CD4-positive, alpha-beta T cell treated with Interleukin-4 for 1 hour (primary cell): ENCODE data around the gene DAAM1.

Experiments
- DNase-seq, 2 donors: peaks; one replicate each; pipeline ENCODE4 v3.0.0-alpha.2; 2020 to 2022

Gene DAAM1

DNA sequence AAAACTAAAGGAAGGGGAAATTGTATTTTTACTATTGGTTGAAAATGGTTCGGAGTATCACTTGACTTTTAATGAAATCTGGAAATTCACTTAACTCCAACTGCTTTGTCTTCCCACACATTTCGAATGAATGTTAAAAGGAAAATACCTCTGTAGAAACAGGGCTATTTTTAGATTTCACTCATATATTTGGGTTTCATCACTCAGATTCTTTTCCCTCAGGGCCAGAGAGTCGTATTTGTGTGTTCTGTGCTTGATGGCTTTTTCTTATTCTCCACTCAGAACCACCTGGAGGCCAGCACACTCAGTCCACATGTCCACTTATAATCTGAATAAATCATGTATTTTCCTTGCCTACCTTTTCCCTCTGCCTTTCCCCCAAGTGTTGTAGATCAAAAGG, 40.0 kb downstream of the DAAM1 start:
- DNase-seq, result no peak

DNA sequence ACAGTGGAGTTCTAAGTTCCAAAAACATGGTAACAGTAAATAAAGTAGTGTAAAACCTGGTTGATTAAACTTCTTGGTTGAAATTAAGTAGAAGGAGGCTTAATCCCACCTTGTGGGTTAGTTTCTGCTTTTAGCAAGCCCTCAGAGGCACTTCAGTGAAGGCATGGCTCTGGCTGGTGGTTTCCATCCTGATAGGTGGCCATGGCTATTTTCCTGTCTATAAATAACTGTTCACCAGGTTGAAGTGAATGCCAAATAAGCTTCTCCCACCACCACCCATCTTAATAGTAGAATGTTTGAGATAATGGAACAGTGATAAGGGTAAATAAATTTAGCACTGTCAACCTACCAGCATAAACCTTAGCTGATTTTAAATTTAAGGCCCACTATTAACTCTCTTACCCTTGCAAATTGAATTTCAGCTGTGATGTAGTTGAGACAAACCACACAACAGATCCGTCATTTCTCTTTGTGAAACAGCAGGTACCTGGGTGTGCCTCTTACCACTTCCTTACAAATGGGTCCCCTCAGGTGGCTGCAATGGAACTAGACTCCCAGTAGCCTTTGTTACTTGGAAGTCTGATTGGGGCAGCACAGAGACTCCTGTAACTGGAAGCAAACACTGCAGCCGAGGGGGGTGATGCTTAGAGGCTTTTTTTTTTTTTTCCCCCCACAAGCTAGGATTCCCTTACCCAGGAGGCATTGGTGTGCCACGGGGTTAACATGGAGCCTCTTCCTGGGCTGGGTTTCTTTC, 41.4 kb downstream of the DAAM1 start:
- DNase-seq, result peak in 1 of 2 donors; percentile 16

DNA sequence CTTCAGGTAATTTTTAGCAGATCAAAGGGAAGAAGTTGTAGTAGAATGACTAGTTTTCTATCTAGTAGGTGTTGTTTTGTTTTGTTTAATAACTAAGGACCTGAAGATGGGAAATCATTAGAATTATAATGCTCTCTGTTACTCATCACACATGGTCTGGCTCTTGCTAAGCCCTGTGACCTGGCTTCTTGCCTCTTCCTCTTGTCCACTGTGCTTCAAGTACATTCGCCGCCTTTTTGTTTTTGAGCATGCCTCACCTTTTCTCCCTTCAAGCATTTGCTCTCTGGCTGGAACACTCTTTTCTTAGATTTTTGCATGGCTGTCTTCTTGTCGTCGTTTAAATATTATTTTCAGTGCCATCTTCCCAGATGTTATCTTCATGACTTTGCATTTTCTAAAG, 47.7 kb downstream of the DAAM1 start:
- DNase-seq, result no peak

DNA sequence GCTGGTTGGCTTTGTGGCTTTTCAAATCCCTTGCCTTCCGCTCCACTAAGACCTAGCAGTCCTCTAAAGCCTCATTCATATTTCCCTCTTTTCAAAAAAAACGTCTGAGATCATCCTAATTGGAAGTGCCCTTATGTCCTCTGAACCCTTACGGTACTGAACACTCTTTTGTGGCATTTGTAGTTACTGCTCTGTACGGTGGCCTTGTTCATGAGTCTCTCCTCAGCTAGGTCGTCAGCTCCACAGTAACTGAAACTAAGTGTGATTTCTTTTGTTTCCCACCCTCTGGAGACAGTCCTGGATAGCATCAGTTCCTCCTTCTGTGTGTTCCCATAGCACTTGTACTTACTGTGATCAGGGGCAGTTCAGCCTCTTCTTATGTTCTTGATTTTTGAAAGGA, 49.7 kb downstream of the DAAM1 start:
- no peak for DNase-seq

DNA sequence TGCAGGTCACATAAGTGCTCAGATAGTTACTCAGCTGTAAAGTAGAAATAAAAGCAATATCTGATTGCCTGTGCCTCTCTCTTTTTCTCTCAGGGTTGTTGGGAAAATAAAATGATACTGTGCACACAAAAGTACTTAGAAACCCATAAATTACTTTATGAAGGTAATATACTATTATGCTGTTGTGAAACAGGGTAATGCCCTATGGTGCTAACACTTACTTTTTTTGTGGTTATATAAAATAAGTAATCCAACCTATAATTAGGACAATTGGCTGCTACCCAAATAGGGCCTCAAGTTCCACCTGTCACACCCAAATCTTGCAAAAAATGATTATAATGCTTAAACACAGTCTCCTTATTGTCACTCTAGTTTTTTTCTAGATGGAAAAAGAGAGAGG, 50.6 kb downstream of the DAAM1 start:
- no peak for DNase-seq

DNA sequence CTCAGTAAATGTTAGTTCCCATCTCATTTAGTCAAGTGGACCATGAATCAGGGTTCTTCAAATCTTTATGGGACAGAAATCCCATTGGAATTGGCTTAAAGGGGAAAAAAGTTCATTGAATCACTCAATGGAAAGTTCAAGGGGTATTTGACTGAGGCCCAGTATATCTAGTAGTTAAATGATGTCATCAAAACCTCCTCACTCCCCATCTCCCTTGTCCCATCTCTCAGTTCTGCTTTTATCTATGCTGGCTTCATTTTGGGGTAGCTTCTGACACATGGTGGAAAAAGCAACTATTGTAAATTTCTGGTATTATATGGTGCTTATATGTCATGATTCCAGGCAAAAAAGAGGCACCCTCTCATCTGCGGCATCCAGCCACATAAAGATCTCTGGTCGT, 51.9 kb downstream of the DAAM1 start:
- DNase-seq, result no peak

DNA sequence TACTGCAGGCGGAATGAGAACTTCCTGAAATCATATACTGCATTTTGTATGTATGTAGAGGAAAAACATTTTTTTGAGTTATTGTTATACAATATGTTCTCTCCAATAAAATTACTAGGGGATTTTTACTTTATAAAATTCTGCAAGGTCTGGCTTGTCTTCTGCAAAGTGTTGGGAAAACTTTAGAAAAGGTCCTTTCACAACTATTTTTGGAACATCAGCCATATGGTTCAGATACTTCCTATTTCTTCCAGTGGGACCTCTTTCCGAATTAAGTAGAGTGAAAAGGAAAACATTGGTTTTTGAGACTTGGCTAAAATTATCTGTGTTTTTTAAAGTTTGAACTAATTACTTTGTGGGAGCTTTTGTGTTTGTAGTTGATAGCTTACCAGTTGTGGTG, 52.7 kb downstream of the DAAM1 start:
- DNase-seq, result no peak

DNA sequence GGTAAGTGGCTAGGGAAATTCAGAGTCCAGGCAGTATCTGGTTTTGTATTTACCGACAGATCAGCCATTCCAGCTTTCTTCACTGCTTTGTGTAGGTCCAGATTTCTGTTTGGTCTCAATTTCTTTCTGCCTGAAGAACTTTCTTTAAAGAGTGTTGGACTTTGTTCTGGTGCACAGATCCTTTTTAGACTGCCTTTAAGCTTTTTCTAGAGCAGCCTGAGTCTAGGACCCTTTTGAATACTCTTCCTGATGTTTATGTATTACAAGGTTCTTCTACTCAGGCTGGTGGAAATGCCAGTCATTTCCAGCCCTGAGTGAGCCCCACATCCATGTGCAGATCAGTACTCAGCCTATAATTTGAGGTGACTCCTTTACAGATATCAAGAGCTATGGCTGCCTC, 54.7 kb downstream of the DAAM1 start:
- DNase-seq, result no peak

DNA sequence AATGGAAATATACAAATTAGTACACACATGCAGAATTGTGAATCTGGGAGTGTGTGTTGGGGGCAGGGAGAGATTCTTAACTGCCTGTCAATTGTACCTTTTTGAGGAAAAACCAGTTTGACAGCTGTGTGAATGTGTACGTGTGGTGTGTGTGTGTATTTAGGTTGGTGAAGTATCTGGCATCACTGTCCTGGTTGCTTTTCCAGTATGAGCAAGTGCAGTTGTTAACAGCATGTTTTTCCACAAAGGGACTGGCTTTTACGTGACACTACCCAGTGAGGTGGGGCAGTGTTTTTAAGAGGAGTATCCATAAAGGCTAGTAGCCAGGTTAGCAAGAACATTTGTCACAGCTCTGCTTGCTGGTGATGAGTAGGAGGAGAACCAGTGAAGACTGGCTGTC, 56.1 kb downstream of the DAAM1 start:
- no peak for DNase-seq

DNA sequence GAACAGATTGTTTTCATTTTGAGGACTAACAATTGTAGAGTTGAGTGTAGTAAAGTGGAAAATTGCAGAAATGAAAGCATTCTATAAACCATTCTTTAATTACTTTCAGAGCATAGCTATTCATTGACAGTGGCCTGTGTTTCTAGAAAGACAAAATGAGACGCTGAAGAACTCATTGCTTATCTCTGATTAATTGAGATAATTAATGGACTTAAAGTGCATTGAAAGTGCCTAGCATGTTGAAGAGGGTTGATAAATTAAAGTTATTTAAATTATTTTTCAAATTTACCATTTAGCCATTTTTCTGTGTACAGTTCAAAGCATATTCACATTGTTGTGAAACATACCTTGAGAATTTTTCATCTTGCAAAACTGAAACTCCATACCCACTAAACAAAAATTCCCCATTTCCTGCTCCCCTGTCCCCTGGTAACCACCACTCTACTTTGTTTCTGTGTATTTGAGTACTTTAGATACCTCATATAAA, 57.4 kb downstream of the DAAM1 start:
- DNase-seq, result no peak

DNA sequence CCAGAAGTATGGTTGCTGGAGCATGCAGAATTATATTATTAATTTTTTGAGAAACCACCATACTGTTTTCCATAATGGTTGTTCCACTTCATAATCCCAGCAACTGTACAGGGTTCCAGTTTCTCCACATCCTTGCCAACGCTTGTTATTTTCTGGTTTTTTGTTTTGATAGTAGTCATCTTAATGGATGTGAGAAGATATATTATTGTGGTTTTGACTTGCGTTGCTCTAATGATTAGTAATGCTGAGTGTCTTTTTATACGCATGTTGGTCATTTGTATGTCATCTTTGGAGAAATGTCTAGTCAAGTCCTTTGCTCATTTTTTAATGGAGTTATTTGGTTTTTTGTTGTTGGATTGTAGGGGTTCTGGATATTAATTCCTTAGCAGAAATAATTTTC, 58.1 kb downstream of the DAAM1 start:
- DNase-seq, result no peak

DNA sequence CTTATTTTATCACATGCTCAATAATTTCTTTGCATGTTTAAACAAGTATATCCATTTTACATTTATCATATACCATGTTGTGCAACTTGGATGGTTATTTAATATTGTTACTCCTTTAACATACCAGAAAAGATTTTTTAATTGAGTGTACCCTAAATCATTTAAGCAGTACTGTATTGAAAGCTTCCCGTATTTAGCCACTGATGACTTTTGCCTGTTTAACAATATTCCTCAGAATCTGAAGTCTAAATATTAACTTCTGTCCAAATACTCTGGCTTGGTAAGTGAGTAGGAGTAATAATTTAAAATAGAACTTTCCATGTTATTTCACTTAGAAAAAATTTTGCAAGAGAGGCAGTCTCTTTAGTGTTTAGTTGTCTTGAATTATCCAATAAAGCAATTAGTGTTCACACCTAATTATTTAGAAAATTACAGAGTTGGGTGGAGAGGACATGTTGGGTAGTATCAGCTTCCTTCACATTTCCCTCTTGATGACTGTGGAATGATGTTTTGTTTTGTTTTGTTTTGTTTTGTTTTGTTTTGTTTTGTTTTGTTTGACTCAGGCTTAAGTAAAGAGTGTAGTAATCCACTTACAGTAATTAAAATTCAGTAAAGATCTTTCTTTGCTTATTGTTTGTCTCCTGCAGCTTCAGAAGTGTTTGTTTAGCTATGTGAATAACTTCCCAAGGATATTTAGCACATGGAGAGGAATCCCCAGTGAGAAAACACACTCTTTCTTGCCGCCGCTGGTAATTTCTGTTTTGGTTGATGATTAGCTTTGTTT, 59.5 kb downstream of the DAAM1 start:
- no peak for DNase-seq

DNA sequence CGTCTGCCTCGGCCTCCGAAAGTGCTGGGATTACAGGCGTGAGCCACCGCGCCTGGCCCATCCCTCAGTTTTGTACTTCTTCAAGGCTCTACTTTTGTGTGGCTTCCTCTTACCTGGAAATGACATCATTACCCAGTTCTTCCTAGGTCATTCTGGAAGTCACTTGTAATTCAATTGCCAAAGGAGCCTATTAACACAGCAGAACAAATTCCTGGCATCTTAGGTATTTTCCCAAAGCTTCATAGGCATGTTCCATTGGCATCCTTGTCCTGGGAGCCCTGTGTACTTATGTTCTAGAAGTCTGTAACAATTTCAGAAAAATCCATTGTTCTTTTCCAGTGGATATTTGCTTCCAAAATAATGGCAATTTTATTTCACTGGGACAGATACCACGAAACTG, 60.6 kb downstream of the DAAM1 start:
- no peak for DNase-seq

DNA sequence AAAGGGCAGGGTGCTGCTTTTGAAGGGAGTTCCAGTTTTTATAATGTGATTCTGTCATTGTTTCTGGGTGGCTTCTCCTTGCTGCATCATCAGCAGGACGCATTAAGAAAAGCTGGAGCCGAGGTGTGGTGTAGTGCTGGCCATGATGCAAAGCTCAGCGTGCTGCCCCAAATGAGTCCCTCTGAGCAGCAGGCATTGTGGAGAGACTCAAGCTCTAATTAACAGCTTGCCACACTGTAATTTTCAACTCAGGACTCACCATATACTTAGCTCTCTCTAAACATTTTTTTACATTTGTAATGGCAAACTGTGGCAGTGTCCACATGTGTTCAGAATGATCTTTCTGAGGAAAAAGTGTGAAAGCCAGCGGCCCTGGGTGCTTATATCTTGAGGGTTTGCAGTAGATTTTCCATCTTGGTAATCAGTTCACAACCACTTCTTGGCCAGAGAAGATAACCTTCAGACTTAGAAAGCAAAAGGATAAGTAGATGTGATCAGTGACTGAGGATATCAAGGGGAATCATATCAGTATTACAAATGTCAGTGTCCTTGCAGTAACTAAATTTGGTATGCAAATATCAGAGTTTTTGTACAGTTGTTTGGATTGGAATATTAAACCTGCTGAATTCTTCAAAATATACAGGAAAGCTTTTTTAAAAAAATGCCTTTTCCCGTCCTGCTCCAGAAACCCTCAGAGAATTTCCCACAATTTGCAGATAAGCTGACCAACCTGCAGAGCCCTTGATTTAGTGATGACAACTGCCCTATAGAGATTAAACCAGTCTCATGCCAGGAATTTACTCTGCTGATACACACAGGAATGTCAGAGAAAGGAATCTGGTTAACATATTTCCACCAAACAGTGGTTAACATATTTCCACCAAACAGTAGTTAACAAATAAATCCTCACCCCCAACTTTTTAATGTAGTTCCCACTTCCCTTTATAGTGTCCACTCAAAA, 63.6 kb downstream of the DAAM1 start:
- no peak for DNase-seq

DNA sequence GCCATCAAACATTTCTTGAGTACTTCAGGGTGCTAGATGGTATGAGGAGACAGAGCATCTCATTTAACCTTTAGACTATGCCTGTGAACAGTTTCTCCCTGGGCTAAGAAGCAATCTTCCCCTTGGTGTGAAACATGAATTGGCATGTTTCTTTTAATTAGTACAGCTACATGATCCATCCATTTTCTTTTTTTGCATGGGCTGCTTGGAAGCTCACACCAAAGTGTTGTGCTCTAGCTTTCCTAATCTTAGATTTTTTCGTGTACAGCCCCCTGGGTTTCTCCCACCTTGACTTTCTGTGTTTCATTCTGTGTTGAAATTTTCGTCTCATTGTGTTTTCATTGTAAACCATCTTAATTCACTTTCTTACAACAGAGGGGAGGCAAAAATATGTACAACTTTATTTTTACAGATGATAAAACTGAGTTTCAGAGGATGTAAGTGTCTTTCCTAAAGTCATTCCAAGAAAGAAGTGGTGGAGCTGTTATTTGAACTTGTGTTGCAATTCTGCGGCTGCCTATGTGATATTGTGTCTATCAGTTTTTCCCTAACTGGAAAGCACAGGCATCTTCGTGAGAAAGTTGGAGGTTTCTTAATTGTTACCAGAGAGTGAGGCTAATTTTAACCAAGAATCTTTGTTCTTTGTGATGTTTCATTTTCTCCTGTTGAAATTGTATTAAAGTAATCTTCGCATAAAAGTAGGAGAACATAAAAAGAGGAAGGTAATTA, 64.5 kb downstream of the DAAM1 start:
- DNase-seq, result no peak

DNA sequence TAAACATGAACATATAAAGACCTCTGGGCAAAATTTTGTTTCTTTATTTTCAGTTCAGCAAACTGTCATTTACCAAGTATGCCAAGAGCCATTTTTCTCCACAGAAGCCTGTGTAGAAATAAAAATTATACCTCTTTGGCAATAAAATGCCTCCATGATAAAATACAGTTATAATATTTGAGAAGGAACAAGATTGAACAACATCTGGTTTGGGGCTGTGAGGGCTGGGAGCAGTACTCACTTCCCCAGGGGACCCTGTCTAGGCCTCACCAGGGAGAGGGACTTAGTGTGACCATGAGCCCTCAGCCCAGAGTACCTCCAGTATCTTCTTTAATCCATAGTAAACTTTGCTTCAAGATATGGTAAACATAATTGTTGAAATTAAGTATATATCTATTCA, 65.1 kb downstream of the DAAM1 start:
- no peak for DNase-seq

DNA sequence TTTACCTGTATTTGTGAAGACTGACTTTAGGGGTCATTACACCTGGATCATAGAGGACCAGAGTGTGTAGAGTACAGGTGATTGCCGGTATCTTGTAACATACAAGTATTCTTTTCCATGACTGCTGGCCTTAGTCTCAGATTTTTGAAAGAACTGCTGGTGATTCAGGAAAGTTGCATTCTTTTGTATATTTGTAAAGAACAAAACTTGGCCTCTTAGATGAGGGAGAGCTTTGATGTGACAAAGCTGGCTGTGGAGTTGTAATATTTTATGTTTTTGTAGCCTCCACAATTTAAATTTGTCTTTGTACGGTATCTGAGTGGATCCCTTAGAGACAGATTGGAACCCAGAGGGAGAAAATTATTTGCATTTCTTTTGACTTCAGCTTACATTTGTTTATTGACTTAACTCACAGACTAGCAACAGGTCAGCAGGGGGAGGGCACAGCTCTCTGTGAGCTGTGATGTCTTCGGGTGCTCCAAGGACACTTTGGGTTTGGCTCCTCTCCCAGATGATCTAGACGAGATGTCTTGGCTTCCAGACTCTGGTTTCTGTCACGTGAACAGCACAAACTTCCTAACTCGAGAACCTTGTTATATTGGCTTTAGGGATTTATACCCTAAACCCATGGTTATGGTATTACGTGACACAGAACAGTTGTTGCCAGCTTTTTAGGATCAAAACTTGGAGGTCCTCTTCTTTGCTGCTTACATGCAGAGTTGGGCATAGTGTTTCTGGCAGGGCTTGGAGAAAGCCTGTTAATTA, 65.9 kb downstream of the DAAM1 start:
- no peak for DNase-seq

DNA sequence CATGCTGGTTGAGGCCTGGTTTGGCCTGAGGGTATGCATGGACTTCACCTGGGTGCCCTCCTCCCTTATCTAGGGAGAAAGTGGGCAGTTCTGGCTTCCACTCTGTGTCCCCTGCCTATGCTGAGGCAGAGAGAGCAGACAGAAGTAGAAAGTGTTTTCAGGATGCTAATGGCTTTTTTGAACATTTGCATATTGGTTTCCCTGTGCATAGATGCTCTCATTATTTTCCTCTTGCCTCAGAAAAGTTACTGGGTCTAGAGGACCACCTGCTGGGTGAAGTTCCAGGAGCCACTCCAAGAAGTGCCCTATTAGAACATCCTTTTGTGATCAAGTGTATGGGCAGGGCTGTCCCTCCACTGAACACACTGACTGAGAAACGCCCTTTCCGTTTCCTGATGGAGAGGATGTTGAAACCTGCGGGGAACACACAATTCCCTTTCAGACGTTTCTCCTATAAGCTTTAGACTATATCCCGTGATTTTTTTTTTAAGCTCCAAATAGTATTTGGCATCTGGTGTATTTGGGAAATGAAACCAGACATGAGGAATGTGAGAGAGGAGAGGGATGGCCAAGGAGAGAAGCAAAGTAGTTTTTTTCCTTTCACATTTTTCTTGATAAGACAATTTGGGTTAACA, 66.6 kb downstream of the DAAM1 start:
- DNase-seq, result no peak

DNA sequence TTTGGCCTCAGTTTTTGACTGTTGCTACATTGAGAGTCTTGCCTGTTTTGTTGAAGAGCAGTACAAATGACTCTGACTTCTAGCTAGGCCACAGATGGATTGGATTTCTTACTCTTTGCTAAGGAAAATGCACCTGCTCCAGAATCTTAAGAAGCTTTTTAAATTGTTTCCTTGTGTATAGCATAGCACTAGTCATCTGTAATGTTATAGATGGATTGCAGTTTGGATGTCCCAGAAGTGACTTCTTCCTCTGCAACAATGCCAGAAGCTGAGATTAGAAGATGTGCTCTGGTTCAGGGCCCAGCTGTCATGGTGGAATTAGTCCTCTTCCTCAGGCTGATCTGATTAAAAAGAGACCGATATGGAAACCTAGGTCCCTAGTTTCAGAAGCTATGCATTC, 67.9 kb downstream of the DAAM1 start:
- DNase-seq, result no peak

DNA sequence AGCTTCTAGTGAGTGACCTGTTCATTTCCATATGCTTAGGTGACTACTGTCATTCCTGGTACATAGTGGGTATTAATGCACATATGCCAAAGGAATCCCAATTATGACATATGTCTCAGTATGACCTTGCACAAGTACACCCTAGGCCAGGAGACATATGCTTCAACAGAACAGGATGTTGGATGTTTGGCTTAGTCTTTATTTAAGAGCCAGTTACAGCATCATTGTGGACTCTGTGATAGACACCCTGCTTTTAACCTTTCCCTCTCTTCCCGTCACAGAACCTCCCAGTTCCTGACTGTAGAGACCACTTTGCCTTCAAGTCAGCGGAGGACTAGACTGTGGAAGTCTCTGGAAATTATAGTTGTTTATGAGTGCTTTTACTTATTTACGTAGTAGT, 72.9 kb downstream of the DAAM1 start:
- no peak for DNase-seq
